OCI-LY7 (cell line): ENCODE data around the gene ZNF14. TPM values are rescaled to one million over a fixed set of nuclear protein-coding genes. Genes with fewer than 3 reads are reported as not detected.
"Not testable (repeated sequence)": the region's sequence is repeated elsewhere in the genome, so short reads cannot be mapped to it uniquely, and the experiment has no call there.

Experiments
- BruUV-seq: library from RNA; stranded (reverse); fragments of 400-500 nt; replicated peaks from 2 replicates; lab custom pipeline; 2021; lab: Mats Ljungman, UMichigan
- CTCF ChIA-PET: fragments of 300-600 bp; sonication (Branson Sonifier 250); formaldehyde crosslinking; loops from one replicate; lab custom pipeline; 2022; ENCODE audit warnings: antibody characterized with exemption; ENCODE audit not compliant: unreplicated experiment; lab: Charles Lee
- POLR2A ChIA-PET: fragments of 300-600 bp; sonication (Branson Sonifier 250); formaldehyde crosslinking; loops from one replicate; lab custom pipeline; 2022; ENCODE audit warnings: antibody characterized with exemption; lab: Charles Lee
- DNase-seq: peaks from one replicate; pipeline ENCODE4 v3.0.0-alpha.2; 2015; ENCODE audit warnings: low spot score
- H2AFZ ChIP-seq: fragments of 200-600 bp; sonication (generic), shearing (Covaris generic); 2 replicates; pipeline ENCODE4 v1.6.1; 2014; ENCODE audit warnings: mild to moderate bottlenecking, antibody characterized with exemption, low read length, moderate library complexity
- H3K27ac ChIP-seq: fragments of 200-600 bp; sonication (generic); 2 replicates; pipeline ENCODE4 v1.5.1; 2014; ENCODE audit warnings: mixed run types, low read depth, mild to moderate bottlenecking, moderate library complexity, low read length, inconsistent platforms; ENCODE audit not compliant: poor library complexity, severe bottlenecking
- H3K36me3 ChIP-seq: fragments of 200-600 bp; sonication (generic); 2 replicates; pipeline ENCODE4 v1.6.1; 2014; ENCODE audit warnings: mild to moderate bottlenecking, antibody characterized with exemption, low read length, moderate library complexity, mixed read lengths; ENCODE audit not compliant: insufficient read depth
- H3K4me1 ChIP-seq: fragments of 200-600 bp; sonication (generic); 2 replicates; pipeline ENCODE4 v1.5.1; 2014; ENCODE audit warnings: mild to moderate bottlenecking, low read length; ENCODE audit not compliant: insufficient read depth, poor library complexity, severe bottlenecking
- H3K4me2 ChIP-seq: fragments of 200-600 bp; sonication (generic); 2 replicates; pipeline ENCODE4 v1.6.1; 2014; ENCODE audit warnings: mild to moderate bottlenecking, low read length
- H3K4me3 ChIP-seq: fragments of 200-600 bp; sonication (generic); 2 replicates; pipeline ENCODE4 v1.5.1; 2014; ENCODE audit warnings: mild to moderate bottlenecking, low read depth, low read length; ENCODE audit not compliant: poor library complexity, severe bottlenecking
- H3K79me2 ChIP-seq: fragments of 200-600 bp; sonication (generic); 2 replicates; pipeline ENCODE4 v1.6.1; 2016; ENCODE audit warnings: low read depth, mild to moderate bottlenecking, low read length, moderate library complexity, mixed read lengths; ENCODE audit not compliant: insufficient read depth
- H3K9me2 ChIP-seq: fragments of 200-600 bp; sonication (generic); 2 replicates; pipeline ENCODE4 v1.6.1; 2016; ENCODE audit warnings: mild to moderate bottlenecking, low read length, mixed read lengths; ENCODE audit not compliant: insufficient read depth
- H3K9me3 ChIP-seq: fragments of 200-600 bp; sonication (generic); 2 replicates; pipeline ENCODE4 v1.6.1; 2014; ENCODE audit warnings: mild to moderate bottlenecking, mixed run types, low read length, mixed read lengths
- H4K20me1 ChIP-seq: fragments of 200-600 bp; sonication (generic); 2 replicates; pipeline ENCODE4 v1.6.1; 2014; ENCODE audit warnings: mild to moderate bottlenecking, antibody characterized with exemption, low read length, moderate library complexity, mixed read lengths; ENCODE audit not compliant: insufficient read depth
- CTCF ChIP-seq: fragments of 200-600 bp; sonication (generic); conservative IDR thresholded peaks from 2 replicates; pipeline ENCODE4 v1.5.1; 2014; ENCODE audit warnings: mild to moderate bottlenecking, antibody characterized with exemption, low read length, moderate library complexity, mixed read lengths
- EZH2phosphoT487 ChIP-seq: fragments of 200-600 bp; sonication (generic); IDR thresholded peaks from 2 replicates; pipeline ENCODE4 v1.6.1; 2018; ENCODE audit warnings: low read depth, borderline replicate concordance, mild to moderate bottlenecking, mixed run types, antibody characterized with exemption, low read length, moderate library complexity, mixed read lengths
- intact Hi-C: fragments of 100-400 bp; cut with micrococcal nuclease; formaldehyde crosslinking; loops from one replicate; pipeline ENCODE4 v1.10.0; 2022; ENCODE audit not compliant: unreplicated experiment
- total RNA-seq, 2 experiments: library from RNA; depleted of rRNA in 1 of 2; stranded (reverse); fragments of >200 nt in 1 of 2; shearing (Covaris generic) in 1 of 2; gene quantifications; 2 replicates each; pipeline ENCODE4 v1.2.3, GENCODE V29; 2014 to 2022

The ZNF14 gene
- total RNA-seq, 2 experiments from 2014 or later, result 4.5 to 7.0 TPM

- TF ChIP-seq EZH2phosphoT487, result no peak
- TF ChIP-seq CTCF, result no peak
- intact Hi-C loops, result loop anchor here (10.0 kb wide), 1 partner anchor 211 kb away; the partner anchor contains the start of gene CILP2
- no peak overlapping the region for H3K4me2 ChIP-seq
- no peaks in the 10 kb centered on the region for H3K9me3 ChIP-seq
- no peak overlapping the region for H2AFZ ChIP-seq
- CTCF ChIA-PET, result no interaction called here
- H3K79me2 ChIP-seq, result no peaks in the 10 kb centered on the region
- DNase-seq, result no peak
- POLR2A ChIA-PET, result no interaction called here
- no peaks in the 10 kb centered on the region for H3K36me3 ChIP-seq
- H3K4me1 ChIP-seq, result no peaks in the 10 kb centered on the region
- no peak overlapping the region for H3K4me3 ChIP-seq
- no peaks in the 10 kb centered on the region for H3K9me2 ChIP-seq
- no peak overlapping the region for H3K27ac ChIP-seq
- H4K20me1 ChIP-seq, result no peaks in the 10 kb centered on the region
- BruUV-seq, result no TSS peak
These were observed 12.8 kb upstream of the ZNF14 start for GRCh38 chr19:19745496-19746285.

DNA sequence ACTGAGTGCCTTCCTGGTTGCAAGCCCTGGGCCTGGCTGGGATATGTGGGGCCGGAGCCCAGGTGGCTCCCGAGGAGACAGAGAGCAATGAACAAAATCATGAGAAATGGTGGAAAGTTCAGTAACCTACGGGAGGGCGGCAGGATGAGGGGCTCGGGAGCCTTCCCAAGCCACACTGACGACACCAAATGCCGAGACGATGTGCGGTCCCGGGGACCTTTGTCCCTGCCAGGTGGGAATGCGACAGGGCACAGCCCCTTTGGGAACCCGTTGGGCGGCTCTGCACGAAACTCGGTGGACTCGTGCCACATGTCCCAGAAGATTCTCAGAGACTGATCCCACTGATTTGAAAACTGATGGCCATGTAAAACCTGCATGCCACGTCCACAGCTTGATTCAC lies 11.7 kb upstream of the ZNF14 start:
- H3K27ac ChIP-seq, result no peak overlapping the region
- H3K9me3 ChIP-seq, result no peaks in the 10 kb centered on the region
- no peaks in the 10 kb centered on the region for H3K9me2 ChIP-seq
- H3K4me3 ChIP-seq, result no peak overlapping the region
- no peak overlapping the region for H2AFZ ChIP-seq
- DNase-seq, result no peak
- H3K79me2 ChIP-seq, result no peaks in the 10 kb centered on the region
- no peaks in the 10 kb centered on the region for H3K4me1 ChIP-seq
- intact Hi-C loops, result loop anchor here (10.0 kb wide), 1 partner anchor 210 kb away; the partner anchor contains the start of gene CILP2
- no peaks in the 10 kb centered on the region for H3K36me3 ChIP-seq
- POLR2A ChIA-PET, result interaction anchor here (0.6 kb wide), 1 partner anchor 389 kb away, joined by 3 read pairs; no protein-coding TSS in a partner anchor
- BruUV-seq, result no TSS peak
- no peak for TF ChIP-seq CTCF
- TF ChIP-seq EZH2phosphoT487, result no peak
- no peak overlapping the region for H3K4me2 ChIP-seq
- H4K20me1 ChIP-seq, result no peaks in the 10 kb centered on the region
- CTCF ChIA-PET, result no interaction called here

DNA sequence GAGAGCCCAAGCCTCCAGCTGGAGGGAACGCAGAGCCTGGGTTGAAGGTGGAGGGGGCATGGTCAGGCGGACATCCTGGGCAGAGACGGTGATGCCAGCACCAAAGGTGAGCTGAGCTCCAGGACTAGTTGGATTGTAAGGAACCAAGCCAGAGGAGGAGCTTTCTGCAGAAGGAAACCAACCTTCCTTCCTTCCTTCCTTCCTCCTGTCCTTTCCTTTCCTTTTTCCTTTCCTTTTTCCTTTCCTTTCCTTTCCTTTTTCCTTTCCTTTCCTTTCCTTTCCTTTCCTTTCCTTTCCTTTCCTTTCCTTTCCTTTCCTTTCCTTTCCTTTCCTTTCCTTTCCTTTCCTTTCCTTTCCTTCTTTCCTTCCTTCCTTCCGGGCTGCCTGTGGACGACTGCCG lies 11.0 kb upstream of the ZNF14 start:
- CTCF ChIA-PET, H3K79me2 ChIP-seq, POLR2A ChIA-PET, H3K4me3 ChIP-seq, BruUV-seq, DNase-seq, H3K9me2 ChIP-seq, H3K9me3 ChIP-seq, H3K27ac ChIP-seq, H3K4me2 ChIP-seq, H2AFZ ChIP-seq, H3K36me3 ChIP-seq, H3K4me1 ChIP-seq, H4K20me1 ChIP-seq: not testable (repeated sequence)
- intact Hi-C loops, result loop anchor here (10.0 kb wide), 1 partner anchor 209 kb away; the partner anchor contains the start of gene CILP2
